ENCODE measurements around the gene MAD2L2. TPM values are rescaled to one million over a fixed set of nuclear protein-coding genes. Genes with fewer than 3 reads are reported as not detected.

The MAD2L2 gene
- total RNA-seq, 1 donor from 2014 or later, result 30.0 TPM

DNA sequence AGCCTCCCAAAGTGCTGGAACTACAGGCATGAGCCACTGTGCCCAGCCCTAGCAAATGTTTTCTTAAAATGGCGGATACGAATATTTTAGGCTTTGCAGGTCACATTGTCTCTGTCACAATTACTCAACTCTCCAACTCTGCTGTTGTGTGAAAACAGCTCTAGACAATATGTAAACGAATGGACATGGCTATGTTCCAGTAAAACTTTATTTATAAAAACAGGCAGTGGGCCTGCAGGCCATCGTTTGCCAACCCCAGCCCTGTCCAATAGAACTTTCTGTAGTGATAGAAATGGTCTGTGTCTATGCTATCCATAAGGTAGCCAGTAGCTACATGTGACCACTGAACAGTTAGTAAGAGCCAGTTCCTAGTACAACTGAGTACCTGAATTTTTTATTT, 21.2 kb downstream of the MAD2L2 start:
- Histone ChIP-seq H3K27me3 (no peaks in the 10 kb centered on the region), H3K27ac (no peak overlapping the region), H3K36me3 (peaks cover 0 to 13% of the 10 kb centered on the region in 2 donors), H3K4me1 (peaks cover 12% of the 10 kb centered on the region), H3K9me3 (no peaks in the 10 kb centered on the region), H3K4me3 (no peak overlapping the region)
- TF ChIP-seq POLR2A (IDR thresholded peaks at IDR 0.05) (no peak), POLR2AphosphoS5 (IDR thresholded peaks at IDR 0.05; ENCODE audit: insufficient read depth in 1 of 2, low read depth in 1 of 2) (no peak)
- TF ChIP-seq, protein P1, sequence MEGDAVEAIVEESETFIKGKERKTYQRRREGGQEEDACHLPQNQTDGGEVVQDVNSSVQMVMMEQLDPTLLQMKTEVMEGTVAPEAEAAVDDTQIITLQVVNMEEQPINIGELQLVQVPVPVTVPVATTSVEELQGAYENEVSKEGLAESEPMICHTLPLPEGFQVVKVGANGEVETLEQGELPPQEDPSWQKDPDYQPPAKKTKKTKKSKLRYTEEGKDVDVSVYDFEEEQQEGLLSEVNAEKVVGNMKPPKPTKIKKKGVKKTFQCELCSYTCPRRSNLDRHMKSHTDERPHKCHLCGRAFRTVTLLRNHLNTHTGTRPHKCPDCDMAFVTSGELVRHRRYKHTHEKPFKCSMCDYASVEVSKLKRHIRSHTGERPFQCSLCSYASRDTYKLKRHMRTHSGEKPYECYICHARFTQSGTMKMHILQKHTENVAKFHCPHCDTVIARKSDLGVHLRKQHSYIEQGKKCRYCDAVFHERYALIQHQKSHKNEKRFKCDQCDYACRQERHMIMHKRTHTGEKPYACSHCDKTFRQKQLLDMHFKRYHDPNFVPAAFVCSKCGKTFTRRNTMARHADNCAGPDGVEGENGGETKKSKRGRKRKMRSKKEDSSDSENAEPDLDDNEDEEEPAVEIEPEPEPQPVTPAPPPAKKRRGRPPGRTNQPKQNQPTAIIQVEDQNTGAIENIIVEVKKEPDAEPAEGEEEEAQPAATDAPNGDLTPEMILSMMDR (IDR thresholded peaks at IDR 0.05), result no peak
- DNase-seq (ENCODE audit: extremely low spot score in 2 of 2), result no peak
- intact Hi-C loops (cut with DNase I), result loop anchor here (5.0 kb wide), 1 partner anchor 243 kb away; no protein-coding TSS in a partner anchor

DNA sequence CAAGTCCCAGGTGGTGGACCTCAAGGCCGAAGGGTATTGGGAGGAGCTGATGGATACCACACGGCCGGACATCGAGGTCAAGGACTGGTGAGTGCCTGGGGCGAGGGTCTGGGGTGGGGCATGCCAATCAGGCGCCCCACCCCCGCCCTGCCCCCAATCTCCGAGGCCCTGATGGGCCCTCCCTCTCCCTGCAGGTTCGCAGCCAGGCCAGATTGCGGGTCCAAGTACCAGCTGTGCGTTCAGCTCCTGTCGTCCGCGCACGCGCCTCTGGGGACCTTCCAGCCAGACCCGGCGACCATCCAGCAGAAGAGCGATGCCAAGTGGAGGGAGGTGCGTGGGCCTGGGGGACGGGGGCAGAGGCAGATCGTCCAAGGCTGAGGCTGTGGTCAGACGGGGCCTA, 22.4 kb downstream of the MAD2L2 start:
- no peak overlapping the region for H3K4me3 ChIP-seq
- DNase-seq (ENCODE audit: extremely low spot score in 2 of 2), result no peak
- no peaks in the 10 kb centered on the region for H3K9me3 ChIP-seq
- no peak overlapping the region for H3K27ac ChIP-seq
- intact Hi-C loops (cut with DNase I), result no loop called here
- peaks cover 20% of the 10 kb centered on the region for H3K4me1 ChIP-seq
- TF ChIP-seq POLR2AphosphoS5 (IDR thresholded peaks at IDR 0.05; ENCODE audit: insufficient read depth in 1 of 2, low read depth in 1 of 2) (no peak), POLR2A (IDR thresholded peaks at IDR 0.05) (no peak)
- TF ChIP-seq, protein P1 (IDR thresholded peaks at IDR 0.05), result no peak
- H3K36me3 ChIP-seq, result peaks cover 0 to 13% of the 10 kb centered on the region in 2 donors
- no peaks in the 10 kb centered on the region for H3K27me3 ChIP-seq

- intact Hi-C loops (cut with DNase I), result no loop called here
- Histone ChIP-seq H3K4me1 (peaks cover 21% of the 10 kb centered on the region), H3K4me3 (no peak overlapping the region), H3K27me3 (no peaks in the 10 kb centered on the region), H3K36me3 (peaks cover 0 to 13% of the 10 kb centered on the region in 2 donors), H3K27ac (no peak overlapping the region), H3K9me3 (no peaks in the 10 kb centered on the region)
- DNase-seq (ENCODE audit: extremely low spot score in 2 of 2), result no peak
- TF ChIP-seq POLR2AphosphoS5 (IDR thresholded peaks at IDR 0.05; ENCODE audit: insufficient read depth in 1 of 2, low read depth in 1 of 2), result no peak
- TF ChIP-seq, protein P1 (IDR thresholded peaks at IDR 0.05), result no peak
- no peak for TF ChIP-seq POLR2A (IDR thresholded peaks at IDR 0.05)
Observed at GRCh38 chr1:11657654-11658053, 23.3 kb downstream of the MAD2L2 start.

- DNase-seq (ENCODE audit: extremely low spot score in 2 of 2), result no peak
- H3K27ac ChIP-seq, result peak overlapping the region; percentile 82
- TF ChIP-seq, protein P1 (IDR thresholded peaks at IDR 0.05), result no peak
- no peak for TF ChIP-seq POLR2AphosphoS5 (IDR thresholded peaks at IDR 0.05; ENCODE audit: insufficient read depth in 1 of 2, low read depth in 1 of 2)
- no peak for TF ChIP-seq POLR2A (IDR thresholded peaks at IDR 0.05)
- no peaks in the 10 kb centered on the region for H3K36me3 ChIP-seq
- H3K4me3 ChIP-seq, result peak overlapping the region; percentile 58 to 94
- H3K27me3 ChIP-seq, result peaks cover under 1% of the 10 kb centered on the region
- no peaks in the 10 kb centered on the region for H3K9me3 ChIP-seq
- intact Hi-C loops (cut with DNase I), result loop anchor here (1.0 to 5.0 kb wide), 2 partner anchors 67 to 147 kb away; no protein-coding TSS in a partner anchor
- peaks cover 29% of the 10 kb centered on the region for H3K4me1 ChIP-seq
Observed at GRCh38 chr1:11654939-11655808, 25.8 kb downstream of the MAD2L2 start.

Data from vagina (tissue), 2 donors.